MCF 10A (cell line): Measurements from ENCODE around the gene L3MBTL4. TPM values are rescaled to one million over a fixed set of nuclear protein-coding genes. Genes with fewer than 3 reads are reported as not detected.

Experiments
- BruUV-seq: library from RNA; stranded (reverse); fragments of 400-500 nt; replicated peaks from 2 replicates; lab custom pipeline; 2021; lab: Mats Ljungman, UMichigan
- CTCF ChIA-PET: fragments of 300-600 bp; sonication (Branson Sonifier 250); formaldehyde crosslinking; extraction: SDS; loops from one replicate; lab custom pipeline; 2021; ENCODE audit warnings: antibody characterized with exemption, inconsistent platforms; lab: Yijun Ruan, JAX
- POLR2A ChIA-PET: fragments of 300-600, 350-650 bp; sonication (Branson Sonifier 250); formaldehyde crosslinking; extraction: SDS; loops from one replicate; lab custom pipeline; 2020; ENCODE audit warnings: antibody characterized with exemption, inconsistent platforms; lab: Yijun Ruan, JAX
- DNase-seq: peaks from one replicate; pipeline ENCODE4 v3.0.0-alpha.2; 2018; ENCODE audit not compliant: unreplicated experiment
- H3K27ac Mint-ChIP-seq: one replicate; pipeline ENCODE4 v1.8.0; 2022; ENCODE audit warnings: mild to moderate bottlenecking, low read depth, mixed read lengths; ENCODE audit not compliant: unreplicated experiment
- H3K27me3 Mint-ChIP-seq: one replicate; pipeline ENCODE4 v1.8.0; 2022; ENCODE audit warnings: mixed read lengths; ENCODE audit not compliant: insufficient read depth, unreplicated experiment
- H3K36me3 Mint-ChIP-seq: one replicate; pipeline ENCODE4 v1.8.0; 2022; ENCODE audit warnings: mild to moderate bottlenecking, moderate library complexity, mixed read lengths; ENCODE audit not compliant: insufficient read depth, unreplicated experiment
- H3K4me1 Mint-ChIP-seq: one replicate; pipeline ENCODE4 v1.8.0; 2022; ENCODE audit warnings: mixed read lengths; ENCODE audit not compliant: insufficient read depth, unreplicated experiment
- H3K4me3 Mint-ChIP-seq: one replicate; pipeline ENCODE4 v1.8.0; 2022; ENCODE audit warnings: mild to moderate bottlenecking, moderate library complexity, mixed read lengths; ENCODE audit not compliant: unreplicated experiment
- H3K9me3 Mint-ChIP-seq: one replicate; pipeline ENCODE4 v1.8.0; 2022; ENCODE audit warnings: mixed read lengths; ENCODE audit not compliant: unreplicated experiment
- CTCF ChIP-seq: fragments of 200-600 bp; IDR thresholded peaks from one replicate; pipeline ENCODE4 v1.8.0; 2022; ENCODE audit warnings: antibody characterized with exemption, mild to moderate bottlenecking; ENCODE audit not compliant: unreplicated experiment
- intact Hi-C: fragments of 100-400 bp; cut with micrococcal nuclease; formaldehyde crosslinking; loops from 2 replicates; pipeline ENCODE4 v1.14.1; 2022
- total RNA-seq: library from RNA; stranded (reverse); gene quantifications from 2 replicates; pipeline ENCODE4 v1.2.3, GENCODE V29; 2022

Gene L3MBTL4
- total RNA-seq, 1 experiment from 2014 or later: not detected

- BruUV-seq: no TSS peak
- H3K27me3 Mint-ChIP-seq: peaks cover 51% of the 10 kb centered on the region
These were observed 38.1 kb downstream of the L3MBTL4 start for GRCh38 chr18:6376433-6377229.

GRCh38 chr18:6374935-6375529 lies 39.7 kb downstream of the L3MBTL4 start:
- H3K27ac Mint-ChIP-seq: no peak overlapping the region
- peaks cover 40% of the 10 kb centered on the region for H3K27me3 Mint-ChIP-seq
- no peak for DNase-seq
- no peak for TF ChIP-seq CTCF
- H3K4me3 Mint-ChIP-seq: no peak overlapping the region
- no peaks in the 10 kb centered on the region for H3K9me3 Mint-ChIP-seq
- BruUV-seq: no TSS peak
- ChIA-PET CTCF (no interaction called here), POLR2A (no interaction called here)
- H3K4me1 Mint-ChIP-seq: no peaks in the 10 kb centered on the region
- intact Hi-C loops: no loop called here
- no peaks in the 10 kb centered on the region for H3K36me3 Mint-ChIP-seq

More at GRCh38 chr18:6376433-6377229, 38.1 kb downstream of the L3MBTL4 start:
- Mint-ChIP-seq H3K4me1 (no peaks in the 10 kb centered on the region), H3K36me3 (no peaks in the 10 kb centered on the region), H3K4me3 (no peak overlapping the region), H3K27ac (no peak overlapping the region), H3K9me3 (no peaks in the 10 kb centered on the region)
- no peak for TF ChIP-seq CTCF
- intact Hi-C loops: no loop called here
- POLR2A ChIA-PET: no interaction called here
- DNase-seq: no peak
- CTCF ChIA-PET: interaction anchor here (0.6 kb wide), 1 partner anchor 661 kb away, joined by 3 read pairs; no protein-coding TSS in a partner anchor

- H3K27ac Mint-ChIP-seq: no peak overlapping the region
- H3K27me3 Mint-ChIP-seq: peaks cover 33% of the 10 kb centered on the region
- no peak overlapping the region for H3K4me3 Mint-ChIP-seq
- no TSS peak for BruUV-seq
- no peak for TF ChIP-seq CTCF
- ChIA-PET POLR2A (no interaction called here), CTCF (interaction anchor here (0.6 kb wide), 1 partner anchor 665 kb away, joined by 4 read pairs; no protein-coding TSS in a partner anchor)
- H3K9me3 Mint-ChIP-seq: no peaks in the 10 kb centered on the region
- DNase-seq: no peak
- intact Hi-C loops: no loop called here
- no peaks in the 10 kb centered on the region for H3K4me1 Mint-ChIP-seq
- H3K36me3 Mint-ChIP-seq: no peaks in the 10 kb centered on the region
These were observed 40.4 kb downstream of the L3MBTL4 start for GRCh38 chr18:6374340-6374739.

- H3K36me3 Mint-ChIP-seq: no peaks in the 10 kb centered on the region
- BruUV-seq: no TSS peak
- peaks cover 25% of the 10 kb centered on the region for H3K27me3 Mint-ChIP-seq
- DNase-seq: no peak
- H3K4me3 Mint-ChIP-seq: no peak overlapping the region
- H3K9me3 Mint-ChIP-seq: no peaks in the 10 kb centered on the region
- no peak overlapping the region for H3K27ac Mint-ChIP-seq
- no peaks in the 10 kb centered on the region for H3K4me1 Mint-ChIP-seq
- no peak for TF ChIP-seq CTCF
- POLR2A ChIA-PET: no interaction called here
- CTCF ChIA-PET: interaction anchor here (0.7 kb wide), 1 partner anchor 774 kb away, joined by 3 read pairs; no protein-coding TSS in a partner anchor
- intact Hi-C loops: no loop called here
These were observed 41.5 kb downstream of the L3MBTL4 start for GRCh38 chr18:6373187-6373586.
